BLaER1 treated with 17β-estradiol and CSF1 and Interleukin-3, amounts not matched to agents 10 nM and 100 nM (cell line): ENCODE results near the gene FOXF2.
A peak's percentile ranks its signal among the peaks of the same experiment; 100 is the strongest.

Source experiments
- H3K27ac ChIP-seq, 11 experiments: shearing (Covaris generic); formaldehyde crosslinking; 2 replicates each; pipeline ENCODE4 v1.8.1; 2022
- H3K27me3 ChIP-seq, 11 experiments: shearing (Covaris generic); formaldehyde crosslinking; 2 replicates each; pipeline ENCODE4 v1.8.1; 2022
- H3K36me3 ChIP-seq, 11 experiments: shearing (Covaris generic); formaldehyde crosslinking; 2 replicates each; pipeline ENCODE4 v1.8.1; 2022
- H3K4me1 ChIP-seq, 10 experiments: shearing (Covaris generic); formaldehyde crosslinking; 2 replicates each; pipeline ENCODE4 v1.8.1; 2022
- H3K4me2 ChIP-seq, 11 experiments: shearing (Covaris generic); formaldehyde crosslinking; 2 replicates each; pipeline ENCODE4 v1.8.1; 2022
- H3K4me3 ChIP-seq, 10 experiments: shearing (Covaris generic); formaldehyde crosslinking; 2 replicates each; pipeline ENCODE4 v1.8.1; 2022
- H3K9ac ChIP-seq, 11 experiments: shearing (Covaris generic); formaldehyde crosslinking; 2 replicates each; pipeline ENCODE4 v1.8.1; 2022
- H3K9me3 ChIP-seq, 11 experiments: shearing (Covaris generic); formaldehyde crosslinking; replicated peaks in 1 of 11; 2 replicates each; pipeline ENCODE4 v1.8.1; 2022
- H4K20me1 ChIP-seq, 11 experiments: shearing (Covaris generic); formaldehyde crosslinking; 2 replicates each; pipeline ENCODE4 v1.8.1; 2022
- Cebpa-rat ChIP-seq, 11 experiments: shearing (Covaris generic); IDR thresholded peaks; 2 replicates each; pipeline ENCODE4 v1.8.1; 2022

The FOXF2 gene

GRCh38 chr6:1406306-1407072 lies 17.1 kb downstream of the FOXF2 start:
- H3K36me3 ChIP-seq = no peaks in the 10 kb centered on the region; a peak in 1 of 22 replicates
- H4K20me1 ChIP-seq = no peaks in the 10 kb centered on the region
- peak overlapping the region in 7 of 11 experiments; percentile 2 to 68 (median 54); a peak in 10 of 22 replicates for H3K27ac ChIP-seq
- peaks cover 28 to 48% (median 40%) of the 10 kb centered on the region in 11 experiments for H3K27me3 ChIP-seq
- H3K9ac ChIP-seq = peak overlapping the region in 3 of 11 experiments; percentile 34 to 36 (median 35); a peak in 4 of 22 replicates
- H3K4me1 ChIP-seq = peaks cover 22 to 75% (median 51%) of the 10 kb centered on the region in 10 experiments
- peaks cover 0 to 3% (median 0%) of the 10 kb centered on the region in 11 experiments; a peak in 1 of 22 replicates for H3K9me3 ChIP-seq
- H3K4me3 ChIP-seq = 0 out of 20 replicates have a peak overlapping the region, but pooled peaks of 1 of the 10 experiments have one; percentile 10
- H3K4me2 ChIP-seq = peak overlapping the region; percentile 28 to 88 (median 64)
- 0 out of 22 replicates have a peak, but pooled peaks of 1 of the 11 experiments have one; percentile 43 for TF ChIP-seq Cebpa-rat (IDR thresholded peaks at IDR 0.05)

GRCh38 chr6:1407499-1407990 lies 18.2 kb downstream of the FOXF2 start:
- Histone ChIP-seq H3K27ac (peak overlapping the region in 4 of 11 experiments; percentile 43 to 59 (median 52); a peak in 5 of 22 replicates), H4K20me1 (no peaks in the 10 kb centered on the region), H3K9ac (no peak overlapping the region), H3K27me3 (peaks cover 28 to 48% (median 40%) of the 10 kb centered on the region in 11 experiments), H3K9me3 (peaks cover 0 to 3% (median 0%) of the 10 kb centered on the region in 11 experiments; a peak in 1 of 22 replicates), H3K4me1 (peaks cover 22 to 75% (median 51%) of the 10 kb centered on the region in 10 experiments), H3K4me3 (no peak overlapping the region), H3K4me2 (peak overlapping the region in 9 of 11 experiments; percentile 38 to 88 (median 71); a peak in 11 of 22 replicates), H3K36me3 (no peaks in the 10 kb centered on the region; a peak in 1 of 22 replicates)
- no peak for TF ChIP-seq Cebpa-rat (IDR thresholded peaks at IDR 0.05)

DNA sequence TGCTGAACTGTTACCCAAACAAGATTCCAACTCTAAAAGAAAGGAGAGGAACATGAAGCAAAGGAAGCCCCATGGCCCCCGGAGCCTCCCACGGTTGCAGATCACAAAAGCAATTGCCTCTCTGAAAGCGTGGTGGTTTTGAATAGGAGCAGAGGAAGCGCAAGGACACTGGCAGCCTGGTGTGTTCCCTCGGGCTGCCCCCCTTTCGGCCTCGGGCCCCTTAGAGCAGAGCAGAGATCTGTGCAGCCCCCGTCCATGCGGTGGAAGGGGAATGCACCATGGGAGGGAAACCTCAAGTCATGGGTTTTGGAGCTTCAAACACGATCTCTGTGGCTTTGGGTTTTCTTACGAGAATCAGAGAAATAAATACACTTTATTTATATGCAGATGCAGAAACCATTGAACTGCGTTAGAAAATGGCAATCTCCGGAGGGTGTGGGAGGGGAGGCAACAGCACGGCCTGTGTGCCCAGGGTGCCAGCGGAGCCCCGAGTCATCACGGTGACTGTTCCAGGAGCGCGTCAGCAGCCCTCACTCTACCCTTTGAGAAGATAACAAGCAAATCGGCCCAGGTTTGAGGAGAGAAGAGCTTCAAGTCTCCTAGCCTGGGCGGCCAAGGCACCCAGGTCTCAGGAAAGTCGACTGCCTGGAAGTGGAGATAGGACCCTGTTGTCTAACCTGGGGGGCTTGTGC lies 20.5 kb downstream of the FOXF2 start:
- no peaks in the 10 kb centered on the region for H3K9me3 ChIP-seq
- H3K36me3 ChIP-seq = no peaks in the 10 kb centered on the region
- H3K4me1 ChIP-seq = peaks cover 22 to 55% (median 43%) of the 10 kb centered on the region in 10 experiments
- H3K27me3 ChIP-seq = peaks cover 28 to 48% (median 40%) of the 10 kb centered on the region in 11 experiments
- H3K9ac ChIP-seq = no peak overlapping the region
- no peak for TF ChIP-seq Cebpa-rat (IDR thresholded peaks at IDR 0.05)
- H4K20me1 ChIP-seq = no peaks in the 10 kb centered on the region
- peak overlapping the region; percentile 31 to 86 (median 58) for H3K4me2 ChIP-seq
- H3K4me3 ChIP-seq = no peak overlapping the region
- no peak overlapping the region for H3K27ac ChIP-seq

DNA sequence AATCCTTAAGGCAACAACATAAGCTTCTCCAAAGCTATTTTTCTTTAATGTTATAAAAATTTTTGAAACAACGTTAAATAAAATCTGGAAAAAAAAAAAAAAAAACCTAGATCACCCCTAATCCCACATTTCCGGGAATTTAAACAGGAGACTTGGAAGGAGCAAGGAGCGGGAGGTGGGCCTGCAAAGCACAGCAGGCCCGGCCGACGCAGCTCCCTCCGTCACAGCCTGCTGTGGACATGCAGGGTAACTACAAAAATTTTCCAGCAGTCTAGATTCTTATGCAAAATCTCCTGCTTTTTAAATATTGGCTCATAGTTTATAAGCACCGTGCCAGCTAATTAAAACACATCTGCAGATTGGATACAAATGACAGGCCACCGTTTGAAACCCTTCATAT lies 23.5 kb downstream of the FOXF2 start:
- Histone ChIP-seq H3K4me2 (no peak overlapping the region), H3K27me3 (peaks cover 24 to 26% (median 25%) of the 10 kb centered on the region in 11 experiments), H4K20me1 (no peaks in the 10 kb centered on the region), H3K27ac (no peak overlapping the region), H3K9ac (no peak overlapping the region), H3K9me3 (no peaks in the 10 kb centered on the region), H3K36me3 (no peaks in the 10 kb centered on the region), H3K4me3 (no peak overlapping the region), H3K4me1 (peaks cover 15 to 25% (median 21%) of the 10 kb centered on the region in 10 experiments)
- no peak for TF ChIP-seq Cebpa-rat (IDR thresholded peaks at IDR 0.05)

DNA sequence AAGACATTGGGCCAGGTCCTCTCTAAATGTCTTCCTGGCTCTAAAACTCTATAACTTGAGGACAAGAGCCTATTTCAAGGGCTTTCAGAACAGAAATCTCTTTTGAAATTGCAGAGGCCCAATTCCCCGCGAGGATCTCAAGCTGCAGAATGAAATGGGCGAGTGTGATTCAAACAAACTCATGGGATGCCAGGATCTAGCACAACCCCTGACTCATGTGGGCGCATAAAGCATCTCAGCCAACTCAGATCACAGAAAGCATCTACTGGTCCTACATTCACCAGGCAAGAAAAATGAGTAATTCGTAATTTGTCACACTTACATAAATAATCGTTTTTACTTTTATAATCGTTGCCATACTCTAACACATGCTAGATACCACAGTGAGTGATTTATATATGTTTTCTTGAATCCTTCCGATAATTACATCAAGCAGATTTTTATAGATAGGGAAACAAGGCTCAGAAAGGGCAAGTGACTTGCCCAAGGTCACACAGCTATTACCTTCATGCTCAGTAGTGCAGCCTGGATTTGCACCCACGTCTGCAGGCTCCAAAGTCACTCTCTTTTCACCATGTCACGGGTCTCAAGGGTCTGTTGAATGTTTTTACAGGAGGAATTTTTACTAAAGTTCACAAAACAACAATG lies 26.2 kb downstream of the FOXF2 start:
- Histone ChIP-seq H3K9me3 (peaks cover 0 to 5% (median 4%) of the 10 kb centered on the region in 11 experiments; a peak in 15 of 22 replicates), H3K36me3 (no peaks in the 10 kb centered on the region), H3K27me3 (no peaks in the 10 kb centered on the region), H4K20me1 (no peaks in the 10 kb centered on the region), H3K4me1 (no peaks in the 10 kb centered on the region), H3K27ac (no peak overlapping the region), H3K4me2 (no peak overlapping the region), H3K9ac (no peak overlapping the region), H3K4me3 (no peak overlapping the region)
- no peak for TF ChIP-seq Cebpa-rat (IDR thresholded peaks at IDR 0.05)

DNA sequence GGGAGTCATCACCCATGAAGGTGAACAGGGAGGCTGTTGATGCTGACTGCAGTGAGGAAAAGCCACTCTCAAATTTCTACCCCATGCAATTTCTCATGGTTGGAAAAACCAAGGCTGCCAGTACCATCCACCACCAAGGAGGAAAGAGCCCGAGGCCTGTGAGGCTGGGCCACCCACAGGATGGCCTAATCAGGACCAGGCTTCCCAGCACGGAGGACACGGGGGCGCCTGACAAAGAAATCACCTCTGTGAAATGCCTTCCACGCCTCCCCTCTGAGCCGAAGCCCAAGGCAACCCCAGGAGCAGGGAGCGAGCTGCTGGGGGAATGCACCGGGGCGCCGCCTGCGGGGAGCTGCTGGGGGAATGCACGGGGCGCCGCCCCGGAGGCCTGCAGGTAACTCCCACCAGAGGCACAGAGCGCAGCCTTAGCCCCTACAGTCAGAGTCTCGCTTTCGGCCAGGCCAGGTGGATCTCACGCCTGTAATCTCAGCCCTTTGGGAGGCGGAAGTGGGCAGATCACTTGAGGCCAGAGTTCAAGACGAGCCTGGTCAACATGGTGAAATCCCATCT lies 26.9 kb downstream of the FOXF2 start:
- H3K36me3 ChIP-seq = no peaks in the 10 kb centered on the region
- no peak for TF ChIP-seq Cebpa-rat (IDR thresholded peaks at IDR 0.05)

GRCh38 chr6:1416820-1417219 lies 27.4 kb downstream of the FOXF2 start:
- Histone ChIP-seq H3K27me3 (no peaks in the 10 kb centered on the region), H3K4me2 (no peak overlapping the region), H3K9me3 (peaks cover 3 to 15% (median 12%) of the 10 kb centered on the region in 11 experiments; a peak in 17 of 22 replicates), H3K4me1 (no peaks in the 10 kb centered on the region), H3K27ac (no peak overlapping the region), H4K20me1 (no peaks in the 10 kb centered on the region), H3K36me3 (no peaks in the 10 kb centered on the region), H3K9ac (no peak overlapping the region), H3K4me3 (no peak overlapping the region)
- no peak for TF ChIP-seq Cebpa-rat (IDR thresholded peaks at IDR 0.05)

More for the DNA sequence above, 26.9 kb downstream of the FOXF2 start:
- Histone ChIP-seq H3K27ac (no peak overlapping the region), H3K4me3 (no peak overlapping the region), H3K4me1 (no peaks in the 10 kb centered on the region), H3K4me2 (no peak overlapping the region), H3K9me3 (peaks cover 3 to 12% (median 11%) of the 10 kb centered on the region in 11 experiments; a peak in 17 of 22 replicates), H4K20me1 (no peaks in the 10 kb centered on the region), H3K9ac (no peak overlapping the region), H3K27me3 (no peaks in the 10 kb centered on the region)

GRCh38 chr6:1417718-1418117 lies 28.3 kb downstream of the FOXF2 start:
- Histone ChIP-seq H3K27me3 (no peaks in the 10 kb centered on the region), H4K20me1 (no peaks in the 10 kb centered on the region), H3K9me3 (peaks cover 3 to 15% (median 12%) of the 10 kb centered on the region in 11 experiments; a peak in 17 of 22 replicates), H3K4me3 (no peak overlapping the region), H3K9ac (no peak overlapping the region), H3K4me2 (no peak overlapping the region), H3K36me3 (no peaks in the 10 kb centered on the region), H3K4me1 (no peaks in the 10 kb centered on the region), H3K27ac (no peak overlapping the region)
- TF ChIP-seq Cebpa-rat (IDR thresholded peaks at IDR 0.05) = peak in 2 of 11 experiments; percentile 18 to 50; a peak in 3 of 22 replicates
